ENCODE measurements around the gene NEO1. TPM values are rescaled to one million over a fixed set of nuclear protein-coding genes. Genes with fewer than 3 reads are reported as not detected.

NEO1 gene, protein sequence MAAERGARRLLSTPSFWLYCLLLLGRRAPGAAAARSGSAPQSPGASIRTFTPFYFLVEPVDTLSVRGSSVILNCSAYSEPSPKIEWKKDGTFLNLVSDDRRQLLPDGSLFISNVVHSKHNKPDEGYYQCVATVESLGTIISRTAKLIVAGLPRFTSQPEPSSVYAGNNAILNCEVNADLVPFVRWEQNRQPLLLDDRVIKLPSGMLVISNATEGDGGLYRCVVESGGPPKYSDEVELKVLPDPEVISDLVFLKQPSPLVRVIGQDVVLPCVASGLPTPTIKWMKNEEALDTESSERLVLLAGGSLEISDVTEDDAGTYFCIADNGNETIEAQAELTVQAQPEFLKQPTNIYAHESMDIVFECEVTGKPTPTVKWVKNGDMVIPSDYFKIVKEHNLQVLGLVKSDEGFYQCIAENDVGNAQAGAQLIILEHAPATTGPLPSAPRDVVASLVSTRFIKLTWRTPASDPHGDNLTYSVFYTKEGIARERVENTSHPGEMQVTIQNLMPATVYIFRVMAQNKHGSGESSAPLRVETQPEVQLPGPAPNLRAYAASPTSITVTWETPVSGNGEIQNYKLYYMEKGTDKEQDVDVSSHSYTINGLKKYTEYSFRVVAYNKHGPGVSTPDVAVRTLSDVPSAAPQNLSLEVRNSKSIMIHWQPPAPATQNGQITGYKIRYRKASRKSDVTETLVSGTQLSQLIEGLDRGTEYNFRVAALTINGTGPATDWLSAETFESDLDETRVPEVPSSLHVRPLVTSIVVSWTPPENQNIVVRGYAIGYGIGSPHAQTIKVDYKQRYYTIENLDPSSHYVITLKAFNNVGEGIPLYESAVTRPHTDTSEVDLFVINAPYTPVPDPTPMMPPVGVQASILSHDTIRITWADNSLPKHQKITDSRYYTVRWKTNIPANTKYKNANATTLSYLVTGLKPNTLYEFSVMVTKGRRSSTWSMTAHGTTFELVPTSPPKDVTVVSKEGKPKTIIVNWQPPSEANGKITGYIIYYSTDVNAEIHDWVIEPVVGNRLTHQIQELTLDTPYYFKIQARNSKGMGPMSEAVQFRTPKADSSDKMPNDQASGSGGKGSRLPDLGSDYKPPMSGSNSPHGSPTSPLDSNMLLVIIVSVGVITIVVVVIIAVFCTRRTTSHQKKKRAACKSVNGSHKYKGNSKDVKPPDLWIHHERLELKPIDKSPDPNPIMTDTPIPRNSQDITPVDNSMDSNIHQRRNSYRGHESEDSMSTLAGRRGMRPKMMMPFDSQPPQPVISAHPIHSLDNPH (N-terminal part only)
- 0.11 TPM for polyA plus RNA-seq (2012; ENCODE audit: missing spikeins)

- peak; percentile 36 for FAIRE-seq
- no peak for TF ChIP-seq POLR2A (IDR thresholded peaks at IDR 0.05; ENCODE audit: low read depth, low read length)
- no peak for TF ChIP-seq TAF1 (IDR thresholded peaks at IDR 0.05; ENCODE audit: borderline replicate concordance, low read depth, low read length)
- TF ChIP-seq POLR2AphosphoS5 (IDR thresholded peaks at IDR 0.05; ENCODE audit: low read depth, low read length): no peak
- peak; percentile 41 for DNase-seq (ENCODE audit: insufficient read length)
Measured at GRCh38 chr15:73051807-73052652, at the start of gene NEO1. Gene NEO1, plus strand, starts transcription at chr15:73052463. Its CDS starts 213 bp downstream, at chr15:73052676.

DNA sequence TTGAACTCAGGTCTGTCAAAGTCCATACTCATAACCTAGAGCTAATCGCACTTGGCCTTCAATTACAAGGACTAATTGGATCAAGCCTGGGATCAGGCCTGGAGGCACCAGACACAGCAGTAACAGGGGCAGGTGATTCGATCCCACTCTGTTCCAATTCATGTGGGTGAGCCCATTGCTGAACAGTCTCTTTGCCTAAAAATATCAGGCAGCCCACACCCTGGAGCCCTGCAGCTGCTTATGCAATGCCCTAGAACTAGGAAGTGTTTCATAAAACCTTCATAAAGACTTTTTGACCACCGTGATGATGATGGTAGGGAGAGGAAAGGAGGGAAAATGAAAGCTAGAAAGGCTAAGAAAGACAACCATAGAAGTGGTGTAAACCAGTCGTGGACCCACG is 47.8 kb upstream of the NEO1 start:
- TF ChIP-seq POLR2A (IDR thresholded peaks at IDR 0.05; ENCODE audit: low read depth, low read length) (no peak), POLR2AphosphoS5 (IDR thresholded peaks at IDR 0.05; ENCODE audit: low read depth, low read length) (no peak), TAF1 (IDR thresholded peaks at IDR 0.05; ENCODE audit: borderline replicate concordance, low read depth, low read length) (no peak)
- FAIRE-seq: no peak

DNA sequence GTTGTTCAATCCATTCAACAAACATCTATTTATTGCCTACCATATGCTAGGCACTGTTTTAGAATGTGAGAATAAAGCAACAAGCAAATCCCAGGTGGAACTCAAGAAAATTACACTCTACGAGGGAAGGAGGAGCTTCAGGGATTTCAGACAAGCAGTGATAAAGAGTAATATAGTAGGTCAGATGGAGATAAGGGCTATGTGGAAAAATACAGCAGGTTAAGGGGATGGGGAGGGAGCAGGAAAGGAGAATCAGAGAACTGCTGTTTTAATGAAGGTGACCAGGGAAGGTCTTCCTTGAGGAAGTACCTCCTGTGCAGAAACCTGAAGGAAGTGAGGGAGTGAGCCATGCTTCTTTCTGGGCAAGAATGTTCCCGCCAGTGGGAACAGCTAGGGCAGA is 47.2 kb upstream of the NEO1 start:
- no peak for DNase-seq (ENCODE audit: insufficient read length)
- FAIRE-seq: no peak
- no peak for TF ChIP-seq POLR2AphosphoS5 (IDR thresholded peaks at IDR 0.05; ENCODE audit: low read depth, low read length)
- no peak for TF ChIP-seq POLR2A (IDR thresholded peaks at IDR 0.05; ENCODE audit: low read depth, low read length)
- no peak for TF ChIP-seq TAF1 (IDR thresholded peaks at IDR 0.05; ENCODE audit: borderline replicate concordance, low read depth, low read length)

More for the DNA sequence above, 47.8 kb upstream of the NEO1 start:
- DNase-seq (ENCODE audit: insufficient read length): no peak

GRCh38 chr15:73005446-73005845 is 46.8 kb upstream of the NEO1 start:
- TF ChIP-seq TAF1 (IDR thresholded peaks at IDR 0.05; ENCODE audit: borderline replicate concordance, low read depth, low read length) (no peak), POLR2AphosphoS5 (IDR thresholded peaks at IDR 0.05; ENCODE audit: low read depth, low read length) (no peak), POLR2A (IDR thresholded peaks at IDR 0.05; ENCODE audit: low read depth, low read length) (no peak)
- FAIRE-seq (no peak), DNase-seq (ENCODE audit: insufficient read length) (no peak)

GRCh38 chr15:73006523-73006922 is 45.7 kb upstream of the NEO1 start:
- no peak for FAIRE-seq
- TF ChIP-seq POLR2A (IDR thresholded peaks at IDR 0.05; ENCODE audit: low read depth, low read length) (no peak), TAF1 (IDR thresholded peaks at IDR 0.05; ENCODE audit: borderline replicate concordance, low read depth, low read length) (no peak), POLR2AphosphoS5 (IDR thresholded peaks at IDR 0.05; ENCODE audit: low read depth, low read length) (no peak)
- DNase-seq (ENCODE audit: insufficient read length): no peak

DNA sequence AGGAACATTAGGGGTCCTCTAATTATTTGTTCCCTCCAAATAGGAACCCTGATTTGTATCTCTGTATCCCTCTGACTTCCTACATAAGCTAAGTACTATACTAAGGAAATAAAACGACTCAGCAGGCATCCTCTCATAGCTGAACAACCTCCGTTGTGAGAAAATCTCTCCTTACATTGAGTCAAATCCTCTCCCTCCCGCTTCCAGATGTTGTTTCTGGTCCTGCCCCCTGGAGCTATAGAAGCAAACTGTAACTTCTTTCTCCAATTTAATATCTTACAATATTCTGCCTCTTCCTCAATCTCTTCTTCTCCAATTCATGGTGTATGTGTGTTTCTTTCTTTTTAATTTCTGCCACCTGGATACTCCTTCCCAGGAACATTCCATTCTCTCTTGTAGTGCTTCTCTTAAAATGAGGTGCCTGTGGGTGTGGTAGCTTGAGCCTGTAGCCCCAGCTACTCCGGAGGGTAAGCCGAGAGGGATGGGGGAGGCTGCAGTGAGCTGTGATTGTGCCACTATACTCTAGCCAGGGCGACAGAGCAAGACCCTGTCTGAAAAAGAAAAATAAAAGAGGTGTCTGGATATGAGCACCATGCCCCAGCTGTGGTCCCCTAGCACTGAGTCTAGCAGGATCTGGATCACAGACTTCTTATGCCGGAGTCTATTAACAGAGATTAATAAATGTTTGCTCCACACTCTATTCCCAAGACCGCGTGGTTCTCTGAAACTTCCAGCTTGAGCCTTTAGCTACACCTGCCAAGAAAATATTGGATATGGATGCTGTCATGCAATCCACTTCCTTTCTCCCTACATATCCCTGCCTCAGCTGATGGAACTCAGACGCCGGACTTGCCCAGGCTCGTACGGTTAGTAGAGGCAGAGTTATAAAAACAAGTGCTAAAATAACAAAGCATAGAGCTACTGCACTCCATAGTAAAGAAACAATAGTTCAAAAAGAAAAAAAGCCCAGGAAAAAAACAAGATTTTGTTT is 42.9 kb upstream of the NEO1 start:
- TF ChIP-seq POLR2A (IDR thresholded peaks at IDR 0.05; ENCODE audit: low read depth, low read length): no peak
- no peak for TF ChIP-seq TAF1 (IDR thresholded peaks at IDR 0.05; ENCODE audit: borderline replicate concordance, low read depth, low read length)
- no peak for TF ChIP-seq POLR2AphosphoS5 (IDR thresholded peaks at IDR 0.05; ENCODE audit: low read depth, low read length)
- FAIRE-seq (no peak), DNase-seq (ENCODE audit: insufficient read length) (no peak)

DNA sequence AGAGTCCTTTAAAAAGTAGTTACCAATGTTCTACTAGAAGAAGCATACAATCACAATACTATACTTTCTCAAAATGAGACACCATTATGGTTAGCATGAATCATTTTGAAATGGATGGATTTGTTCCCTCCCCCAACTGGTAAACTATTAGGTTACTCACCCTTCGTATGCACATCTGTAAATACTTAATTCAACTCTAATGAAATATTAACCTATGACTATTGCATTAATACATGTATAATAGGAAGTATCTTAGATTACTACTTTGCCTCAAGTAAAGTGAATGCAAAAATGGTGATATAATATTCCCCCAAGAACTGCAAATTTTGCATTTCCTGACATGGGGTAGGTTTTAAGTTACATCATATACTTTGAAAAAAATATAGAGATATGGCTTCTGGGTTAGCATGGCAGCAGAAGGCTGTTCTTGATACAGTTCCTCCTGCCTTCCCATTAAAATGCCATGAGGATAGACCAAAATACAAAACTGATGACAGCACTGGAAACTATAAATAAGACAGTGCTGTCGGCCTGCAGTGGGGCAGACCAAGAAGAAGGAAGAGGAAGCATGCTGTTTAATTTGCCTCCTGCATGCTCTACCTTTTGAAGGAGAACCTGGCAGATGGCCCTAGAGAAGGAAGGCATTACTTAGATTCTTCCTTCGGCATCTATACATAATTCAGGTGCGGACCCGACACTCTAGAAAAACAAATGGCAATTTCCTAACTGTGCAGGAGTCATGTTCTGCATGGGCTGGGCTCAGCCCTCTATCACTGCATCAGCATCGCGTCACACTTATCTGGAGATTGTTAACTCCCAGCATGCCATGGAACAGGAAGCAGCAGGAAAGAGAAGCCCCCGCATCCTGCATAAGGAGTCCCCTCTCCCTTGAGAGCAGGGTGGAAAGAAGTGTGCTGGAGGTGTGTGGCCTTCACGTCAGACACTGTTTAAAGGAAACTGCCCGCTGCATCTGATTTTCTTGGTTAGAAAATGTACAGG is 41.8 kb upstream of the NEO1 start:
- FAIRE-seq: no peak
- no peak for DNase-seq (ENCODE audit: insufficient read length)
- TF ChIP-seq TAF1 (IDR thresholded peaks at IDR 0.05; ENCODE audit: borderline replicate concordance, low read depth, low read length): no peak
- no peak for TF ChIP-seq POLR2A (IDR thresholded peaks at IDR 0.05; ENCODE audit: low read depth, low read length)
- no peak for TF ChIP-seq POLR2AphosphoS5 (IDR thresholded peaks at IDR 0.05; ENCODE audit: low read depth, low read length)

- TF ChIP-seq POLR2A (IDR thresholded peaks at IDR 0.05; ENCODE audit: low read depth, low read length) (no peak), TAF1 (IDR thresholded peaks at IDR 0.05; ENCODE audit: borderline replicate concordance, low read depth, low read length) (no peak), POLR2AphosphoS5 (IDR thresholded peaks at IDR 0.05; ENCODE audit: low read depth, low read length) (no peak)
- no peak for DNase-seq (ENCODE audit: insufficient read length)
- no peak for FAIRE-seq
Measured at GRCh38 chr15:73014904-73015303, 37.4 kb upstream of the NEO1 start.

Data from GM12892 (cell line).